ENCODE results near the gene TRIM2. TPM values are rescaled to one million over a fixed set of nuclear protein-coding genes. Genes with fewer than 3 reads are reported as not detected.

TRIM2 gene
- total RNA-seq, 4 donors from 2014 or later = 14.8 to 45.4 (median 26.5) TPM

DNA sequence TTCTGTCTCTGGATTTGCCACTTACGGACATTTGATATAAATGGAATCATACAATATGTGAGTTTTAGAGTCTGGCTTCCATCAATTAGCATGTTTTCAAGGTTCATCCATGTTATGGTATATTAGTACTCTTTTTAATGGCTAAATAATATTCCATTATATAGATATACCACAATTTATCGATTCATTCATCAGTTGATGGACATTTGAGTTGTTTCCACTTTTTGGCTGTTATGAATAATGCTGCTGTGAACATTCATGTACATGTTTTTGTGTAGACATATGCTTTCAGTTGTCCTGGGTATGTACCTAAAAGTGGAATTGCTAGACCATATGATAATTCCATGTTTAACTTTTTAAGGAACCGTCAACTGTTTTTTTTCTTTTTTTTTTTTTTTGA lies 79.0 kb downstream of the TRIM2 start:
- no peak for TF ChIP-seq CTCF (IDR thresholded peaks at IDR 0.05)
- ATAC-seq (ENCODE audit: low FRiP score) = no peak
- DNase-seq (ENCODE audit: low spot score) = no peak

- no peak for DNase-seq (ENCODE audit: low spot score)
- no peak for TF ChIP-seq CTCF (IDR thresholded peaks at IDR 0.05)
- no peak for ATAC-seq (ENCODE audit: low FRiP score)
These were observed 85.9 kb downstream of the TRIM2 start for GRCh38 chr4:153290134-153290533.

DNA sequence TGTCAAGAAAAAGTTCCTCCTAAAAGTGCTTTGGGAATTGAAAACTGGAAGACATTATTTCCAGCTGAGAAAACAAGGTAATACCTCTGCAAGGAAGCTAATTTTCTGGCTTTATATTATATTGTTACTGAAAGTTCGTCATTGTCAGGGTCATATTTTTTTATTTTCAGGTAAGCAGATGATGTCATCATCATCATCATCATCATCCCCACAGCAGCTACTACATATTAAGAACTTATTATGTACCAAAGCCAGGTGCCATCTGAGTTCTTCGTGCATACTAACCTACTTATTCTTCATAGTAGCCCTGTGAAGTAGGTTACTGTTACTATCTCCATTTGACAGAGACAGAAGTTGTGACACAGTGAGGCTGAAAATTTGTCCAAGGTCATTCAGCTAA lies 87.3 kb downstream of the TRIM2 start:
- no peak for TF ChIP-seq CTCF (IDR thresholded peaks at IDR 0.05)
- DNase-seq (ENCODE audit: low spot score) = no peak
- no peak for ATAC-seq (ENCODE audit: low FRiP score)

DNA sequence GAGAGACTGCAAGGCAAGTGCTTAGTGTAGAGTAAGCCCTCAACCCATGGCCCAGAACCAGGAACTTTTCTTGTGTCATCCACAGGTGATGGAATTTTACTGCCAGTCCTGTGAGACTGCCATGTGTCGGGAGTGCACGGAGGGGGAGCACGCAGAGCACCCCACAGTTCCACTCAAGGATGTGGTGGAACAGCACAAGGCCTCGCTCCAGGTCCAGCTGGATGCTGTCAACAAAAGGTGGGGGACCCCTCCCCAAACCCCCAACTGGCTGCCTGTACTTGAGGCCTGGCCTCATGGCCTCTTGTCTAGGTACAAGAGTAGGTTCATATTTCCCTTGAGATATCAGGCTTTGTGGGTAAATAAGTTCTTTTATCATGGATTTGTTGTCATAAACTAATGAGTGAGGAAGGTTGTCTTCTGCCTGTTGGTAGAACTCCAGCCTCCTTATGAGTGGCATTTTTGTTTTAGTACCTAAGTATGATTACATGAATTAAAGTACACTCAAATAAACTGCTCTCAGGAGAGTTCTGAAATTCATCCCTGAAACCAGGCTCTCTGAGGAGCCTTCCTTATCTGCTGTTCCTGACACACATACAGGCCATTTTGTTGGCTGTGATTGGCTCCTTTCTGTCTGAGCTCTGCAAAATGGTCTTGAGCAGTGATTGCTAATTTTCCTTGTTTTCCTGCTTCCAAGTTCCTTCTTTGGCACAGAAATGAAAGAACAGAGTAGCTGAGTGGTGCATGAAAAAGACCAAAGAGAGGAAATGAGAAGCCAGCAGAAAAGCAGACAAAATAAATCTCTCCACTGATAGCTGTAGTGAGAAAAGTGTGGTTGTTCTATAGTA lies 88.9 kb downstream of the TRIM2 start:
- ATAC-seq (ENCODE audit: low FRiP score) = no peak
- no peak for TF ChIP-seq CTCF (IDR thresholded peaks at IDR 0.05)
- no peak for DNase-seq (ENCODE audit: low spot score)

DNA sequence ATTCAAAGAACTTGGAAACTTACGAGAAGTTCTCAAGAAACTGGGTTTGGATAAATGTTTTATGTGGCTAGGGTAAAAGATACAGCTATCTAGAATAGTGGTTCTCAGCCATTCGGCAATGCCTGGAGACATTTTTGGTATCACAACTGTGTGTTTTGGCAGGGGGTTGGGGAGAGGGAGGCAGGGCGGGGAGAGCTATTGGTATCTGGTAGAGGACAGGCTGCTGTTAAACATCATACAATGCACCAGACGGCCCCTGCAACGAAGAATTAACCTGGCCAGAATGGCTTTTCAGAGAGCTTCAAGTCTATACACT lies 89.5 kb downstream of the TRIM2 start:
- no peak for TF ChIP-seq CTCF (IDR thresholded peaks at IDR 0.05)
- ATAC-seq (ENCODE audit: low FRiP score) = no peak
- DNase-seq (ENCODE audit: low spot score) = no peak

GRCh38 chr4:153294631-153295030 lies 90.4 kb downstream of the TRIM2 start:
- DNase-seq (ENCODE audit: low spot score) = no peak
- no peak for ATAC-seq (ENCODE audit: low FRiP score)
- no peak for TF ChIP-seq CTCF (IDR thresholded peaks at IDR 0.05)

GRCh38 chr4:153295131-153295755 lies 91.0 kb downstream of the TRIM2 start:
- DNase-seq (ENCODE audit: low spot score) (no peak), ATAC-seq (ENCODE audit: low FRiP score) (no peak)
- no peak for TF ChIP-seq CTCF (IDR thresholded peaks at IDR 0.05)
